Tibial nerve (tissue), 4 donors: Measurements from ENCODE around the gene GNAZ.

Experiments used
- CTCF ChIP-seq, 5 experiments: fragments of 200-600 bp in 3 of 5; fragments of 450-650 bp in 2 of 5; sonication (generic) in 3 of 5; IDR thresholded peaks; one replicate each; pipeline ENCODE4 v1.5.1; 2016 to 2019; ENCODE audit warnings: antibody characterized with exemption in 5 of 5, mild to moderate bottlenecking in 3 of 5, moderate library complexity in 2 of 5
- EP300 ChIP-seq, 2 donors: sonication (generic); formaldehyde crosslinking; IDR thresholded peaks; one replicate each; pipeline ENCODE4 v1.6.1; 2017; ENCODE audit warnings: antibody characterized with exemption in 2 of 2, mild to moderate bottlenecking in 1 of 2
- POLR2A ChIP-seq, 2 donors: fragments of 450-650 bp; IDR thresholded peaks; one replicate each; pipeline ENCODE4 v1.6.1; 2017; ENCODE audit warnings: antibody characterized with exemption in 2 of 2, mild to moderate bottlenecking in 2 of 2, moderate library complexity in 2 of 2

- TF ChIP-seq CTCF (IDR thresholded peaks at IDR 0.05) (no peak), POLR2A (IDR thresholded peaks at IDR 0.05) (no peak), EP300 (IDR thresholded peaks at IDR 0.05) (no peak)
These were observed 2.1 kb upstream of the GNAZ start for GRCh38 chr22:23068096-23068831.
